ENCODE results near the gene MSX2.

MSX2 gene

GRCh38 chr5:174688441-174689354 lies 35.7 kb upstream of the MSX2 start:
- DNase-seq (ENCODE audit: low spot score), result no peak
- no peak for TF ChIP-seq CTCF (IDR thresholded peaks at IDR 0.05; ENCODE audit: extremely low read depth, insufficient read depth, missing control alignments)
- in situ Hi-C loops (cut with MboI; ENCODE audit: low pct_unique_long_range_greater_than_20kb, low sequenced_read_pairs, unreplicated experiment), result no loop called here

- in situ Hi-C loops (cut with MboI; ENCODE audit: low pct_unique_long_range_greater_than_20kb, low sequenced_read_pairs, unreplicated experiment), result no loop called here
- TF ChIP-seq CTCF (IDR thresholded peaks at IDR 0.05; ENCODE audit: extremely low read depth, insufficient read depth, missing control alignments), result no peak
- no peak for DNase-seq (ENCODE audit: low spot score)
Measured at GRCh38 chr5:174690271-174690670, 34.1 kb upstream of the MSX2 start.

- in situ Hi-C loops (cut with MboI; ENCODE audit: low pct_unique_long_range_greater_than_20kb, low sequenced_read_pairs, unreplicated experiment), result no loop called here
- DNase-seq (ENCODE audit: low spot score), result no peak
- no peak for TF ChIP-seq CTCF (IDR thresholded peaks at IDR 0.05; ENCODE audit: extremely low read depth, insufficient read depth, missing control alignments)
Measured at GRCh38 chr5:174692381-174692780, 32.0 kb upstream of the MSX2 start.

- DNase-seq (ENCODE audit: low spot score), result no peak
- TF ChIP-seq CTCF (IDR thresholded peaks at IDR 0.05; ENCODE audit: extremely low read depth, insufficient read depth, missing control alignments), result no peak
- in situ Hi-C loops (cut with MboI; ENCODE audit: low pct_unique_long_range_greater_than_20kb, low sequenced_read_pairs, unreplicated experiment), result no loop called here
Measured at GRCh38 chr5:174692982-174693422, 31.4 kb upstream of the MSX2 start.

- in situ Hi-C loops (cut with MboI; ENCODE audit: low pct_unique_long_range_greater_than_20kb, low sequenced_read_pairs, unreplicated experiment), result no loop called here
- TF ChIP-seq CTCF (IDR thresholded peaks at IDR 0.05; ENCODE audit: extremely low read depth, insufficient read depth, missing control alignments), result no peak
- DNase-seq (ENCODE audit: low spot score), result no peak
Measured at GRCh38 chr5:174693697-174694385, 30.5 kb upstream of the MSX2 start.

GRCh38 chr5:174694611-174695010 lies 29.8 kb upstream of the MSX2 start:
- TF ChIP-seq CTCF (IDR thresholded peaks at IDR 0.05; ENCODE audit: extremely low read depth, insufficient read depth, missing control alignments), result no peak
- no peak for DNase-seq (ENCODE audit: low spot score)
- in situ Hi-C loops (cut with MboI; ENCODE audit: low pct_unique_long_range_greater_than_20kb, low sequenced_read_pairs, unreplicated experiment), result no loop called here
